Activated effector memory CD4-positive, alpha-beta T cell treated with anti-CD3 and anti-CD28 coated beads, Interleukin-2, amount 50 U/mL, for 16 hours (primary cell): ENCODE data around the gene TTLL3.
"Not testable (repeated sequence)": the region's sequence is repeated elsewhere in the genome, so short reads cannot be mapped to it uniquely, and the experiment has no call there.

Experiments used
- DNase-seq: peaks from one replicate; pipeline ENCODE4 v3.0.0-alpha.2; 2020

Gene TTLL3

GRCh38 chr3:9843715-9844438 is 33.8 kb downstream of the TTLL3 start, which contains the start of gene RPUSD3:
Gene RPUSD3 (minus strand): TSS chr3:9844008. CDS start chr3:9843990, 18 bp downstream.
- peak; percentile 98 for DNase-seq

GRCh38 chr3:9846231-9846630 is 36.2 kb downstream of the TTLL3 start:
- DNase-seq: no peak

DNA sequence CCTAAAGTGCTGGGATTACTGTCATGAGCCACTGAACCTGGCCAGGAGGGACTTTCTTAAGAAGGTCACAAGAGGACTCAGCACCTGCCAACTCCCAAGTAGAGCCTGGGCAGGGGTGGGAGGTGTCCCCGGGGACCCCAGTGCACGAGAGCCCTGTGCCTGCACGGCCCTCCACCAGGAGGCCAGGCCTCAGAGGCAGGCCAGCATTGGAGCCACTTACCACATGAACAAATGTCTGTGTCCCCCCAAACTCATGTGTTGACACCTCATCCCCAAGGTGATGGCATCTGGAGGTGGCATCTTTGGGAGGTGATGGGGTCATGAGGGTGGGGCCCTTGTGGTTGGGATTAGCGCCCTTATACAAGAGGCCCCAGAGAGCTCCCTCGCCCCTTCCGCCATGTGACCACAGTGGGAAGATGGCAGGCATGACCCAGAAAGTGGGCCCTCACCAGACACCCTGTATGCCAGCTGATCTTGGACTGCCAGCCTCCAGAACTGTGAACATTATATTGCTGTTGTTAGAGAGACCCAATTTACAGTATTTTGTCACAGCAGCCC is 36.9 kb downstream of the TTLL3 start:
- no peak for DNase-seq

DNA sequence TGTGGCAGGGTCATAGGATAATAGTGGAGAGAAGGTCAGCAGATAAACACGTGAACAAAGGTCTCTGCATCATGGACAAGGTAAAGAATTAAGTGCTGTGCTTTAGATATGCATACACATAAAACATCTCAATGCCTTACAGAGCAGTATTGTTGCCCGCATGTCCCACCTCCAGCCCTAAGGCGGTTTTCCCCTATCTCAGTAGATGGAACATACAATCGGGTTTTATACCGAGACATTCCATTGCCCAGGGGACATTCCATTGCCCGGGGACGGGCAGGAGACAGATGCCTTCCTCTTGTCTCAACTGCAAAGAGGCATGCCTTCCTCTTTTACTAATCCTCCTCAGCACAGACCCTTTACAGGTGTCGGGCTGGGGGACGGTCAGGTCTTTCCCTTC is 37.8 kb downstream of the TTLL3 start:
- not testable (repeated sequence) for DNase-seq

DNA sequence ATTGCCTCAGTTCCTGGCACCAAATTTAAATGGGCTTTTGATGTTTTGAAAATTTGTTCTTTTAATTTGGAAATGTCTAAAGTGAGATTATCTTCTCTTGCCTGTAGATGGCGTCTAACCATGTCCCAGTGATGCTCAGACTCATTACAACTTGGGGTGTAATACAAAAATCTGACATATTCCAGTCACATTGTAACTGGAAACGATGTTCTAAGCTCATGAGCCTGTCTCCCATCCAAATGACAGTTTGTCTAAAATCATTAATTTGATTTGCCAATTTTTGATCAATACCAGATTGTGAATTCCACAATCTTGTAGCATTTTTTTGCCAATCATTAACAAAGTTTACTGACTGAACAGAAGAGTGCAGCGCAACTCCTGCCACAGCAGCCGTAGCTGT is 38.8 kb downstream of the TTLL3 start:
- not testable (repeated sequence) for DNase-seq

- DNase-seq: not testable (repeated sequence)
These were observed 41.3 kb downstream of the TTLL3 start for GRCh38 chr3:9851383-9851782.

DNA sequence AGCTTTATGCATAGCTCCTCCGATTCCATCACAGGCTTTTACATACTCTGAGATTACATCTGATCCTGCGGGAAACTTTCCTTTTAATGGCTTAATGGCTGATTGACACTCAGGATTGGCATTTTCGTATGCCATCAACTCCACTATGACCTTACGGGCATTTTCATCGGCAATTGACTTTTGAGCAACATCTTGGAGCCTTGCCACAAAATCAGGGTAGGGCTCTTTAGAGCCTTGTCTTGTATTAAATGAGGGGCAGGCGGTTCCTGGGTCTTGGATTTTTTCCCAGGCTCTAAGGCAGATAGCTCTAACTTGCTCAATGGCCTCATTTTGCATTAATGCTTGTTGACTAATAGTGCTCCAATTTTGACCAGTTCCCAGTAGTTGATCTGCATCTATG is 41.9 kb downstream of the TTLL3 start:
- DNase-seq: not testable (repeated sequence)

GRCh38 chr3:9852528-9852927 is 42.5 kb downstream of the TTLL3 start:
- DNase-seq: no peak

DNA sequence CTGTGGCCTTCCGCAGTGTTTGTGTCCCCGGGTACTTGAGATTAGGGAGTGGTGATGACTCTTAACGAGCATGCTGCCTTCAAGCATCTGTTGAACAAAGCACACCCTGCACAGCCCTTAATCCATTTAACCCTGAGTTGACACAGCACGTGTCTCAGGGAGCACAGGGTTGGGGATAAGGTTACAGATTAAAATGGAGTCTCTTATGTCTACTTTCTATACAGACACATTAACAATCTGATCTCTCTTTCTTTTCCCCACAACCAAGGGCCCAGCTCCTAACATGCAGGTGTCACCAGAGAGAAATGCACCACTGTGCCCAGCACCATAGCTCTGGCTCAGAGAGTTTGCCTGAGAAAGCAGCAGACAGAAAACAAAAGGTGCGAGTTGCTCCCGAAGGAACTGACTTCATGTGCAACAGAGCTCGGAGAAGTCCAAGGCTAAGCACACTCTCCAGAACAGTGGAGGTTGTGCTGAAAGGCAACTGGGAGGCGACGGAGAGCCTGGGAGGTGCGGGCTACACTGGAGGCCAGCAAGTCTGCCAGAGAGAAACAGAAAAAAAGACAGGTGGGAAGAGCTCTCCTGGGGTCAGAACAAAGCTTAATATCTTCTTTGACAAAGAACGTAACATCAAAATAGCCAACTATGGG is 44.4 kb downstream of the TTLL3 start:
- DNase-seq: not testable (repeated sequence)

GRCh38 chr3:9855594-9855993 is 45.5 kb downstream of the TTLL3 start:
- DNase-seq: no peak

DNA sequence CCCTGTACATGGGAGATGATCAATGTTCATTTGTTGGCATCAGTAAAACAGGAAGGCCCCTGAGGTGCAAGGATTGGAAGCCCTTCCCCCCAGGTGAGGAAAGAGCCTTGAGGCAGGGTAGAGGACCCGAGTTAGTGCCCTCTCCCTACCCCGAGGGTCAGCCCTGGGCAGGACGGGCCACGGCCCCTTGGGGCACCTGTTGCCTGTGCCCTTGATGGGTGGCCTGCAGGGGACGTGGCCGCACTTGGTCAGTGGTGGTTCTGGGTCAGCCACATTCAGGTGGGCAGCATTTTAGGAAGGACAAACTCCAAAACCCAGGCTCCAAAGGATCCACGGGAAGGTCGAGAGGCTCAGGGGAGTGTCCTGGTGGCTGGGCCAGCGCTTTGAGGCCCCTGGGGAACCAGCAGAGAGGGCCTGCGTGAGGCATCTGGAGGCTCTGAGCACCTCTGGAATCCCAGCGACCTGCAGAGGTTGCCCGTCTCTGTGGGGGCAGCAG is 49.5 kb downstream of the TTLL3 start:
- DNase-seq: no peak

DNA sequence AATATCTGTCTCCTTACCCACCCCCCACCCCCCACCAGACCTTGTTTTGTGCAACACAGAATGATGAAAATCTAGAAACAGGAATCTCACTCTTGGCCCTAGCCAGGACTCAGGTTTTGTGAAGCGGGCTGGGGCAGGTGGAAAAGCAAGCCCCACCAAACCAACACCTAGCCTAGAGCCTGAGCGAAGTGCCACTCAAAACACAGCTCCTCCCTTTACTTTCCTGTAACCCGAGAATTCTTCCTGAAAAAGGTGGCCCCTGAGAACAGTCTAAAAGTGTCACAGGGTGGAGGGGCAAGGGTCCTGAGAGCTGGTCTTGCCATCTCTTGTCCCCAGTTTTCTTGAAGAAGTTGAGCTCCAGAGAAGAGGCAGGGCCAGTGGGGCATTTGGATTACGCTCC is 51.1 kb downstream of the TTLL3 start:
- no peak for DNase-seq

DNA sequence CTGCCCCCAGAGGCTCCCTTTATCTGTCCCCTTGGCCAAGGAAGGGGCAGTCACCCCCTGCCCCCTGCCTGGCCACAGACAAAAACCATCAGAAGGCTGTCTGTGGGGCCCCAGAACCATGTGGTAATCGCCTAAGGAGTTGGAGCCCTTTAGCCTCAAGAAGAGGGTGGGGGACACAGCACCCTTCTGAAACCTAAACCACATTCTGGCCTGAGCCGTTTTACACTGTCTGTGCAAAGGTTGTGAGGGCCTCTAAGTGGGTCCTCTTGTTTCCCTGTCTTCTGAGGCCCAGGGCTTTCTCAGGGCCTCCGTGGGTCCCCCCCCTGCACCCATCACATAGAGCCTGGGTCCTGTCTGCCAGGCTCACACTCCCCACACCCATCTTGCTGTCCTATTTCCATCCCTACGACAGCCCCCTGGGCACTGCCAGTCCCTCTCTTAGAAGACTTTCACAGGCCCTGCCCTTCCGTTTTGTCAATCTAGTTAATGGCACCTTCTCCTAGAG is 51.6 kb downstream of the TTLL3 start:
- no peak for DNase-seq

DNA sequence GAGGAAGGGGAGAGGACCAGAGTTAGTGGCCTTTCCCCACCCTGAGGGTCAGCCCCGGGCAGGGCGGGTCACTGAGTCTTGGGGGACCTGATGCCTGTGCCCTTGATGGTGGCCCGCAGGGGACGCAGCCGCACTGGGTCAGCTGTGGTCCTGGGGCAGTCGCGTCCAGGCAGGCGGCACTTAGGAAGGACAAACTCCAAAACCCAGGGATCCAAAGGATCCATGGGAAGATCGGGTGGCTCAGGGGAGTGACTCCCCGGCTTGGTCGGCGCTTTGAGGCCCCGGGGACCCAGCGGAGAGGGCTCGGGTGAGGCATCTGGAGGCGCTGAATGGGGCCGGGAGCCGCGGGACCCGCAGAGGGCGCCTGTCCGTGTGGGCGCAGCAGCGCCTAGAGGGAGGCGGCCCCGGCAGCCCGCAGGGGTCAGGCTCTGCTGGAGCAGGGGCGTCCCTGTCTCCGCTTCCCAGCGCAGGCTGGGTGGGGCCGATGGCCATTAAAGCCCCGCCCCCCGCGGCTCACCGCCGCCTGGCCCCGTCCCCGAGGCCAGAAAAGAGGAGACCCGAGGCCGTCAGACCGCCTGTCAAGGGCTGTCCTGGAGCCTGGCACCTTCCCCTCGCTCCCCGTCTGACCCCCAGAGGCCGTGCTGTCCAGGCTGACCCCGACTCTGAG is 52.5 kb downstream of the TTLL3 start:
- peak; percentile 71 for DNase-seq

GRCh38 chr3:9863058-9863772 is 53.2 kb downstream of the TTLL3 start:
- DNase-seq: no peak

DNA sequence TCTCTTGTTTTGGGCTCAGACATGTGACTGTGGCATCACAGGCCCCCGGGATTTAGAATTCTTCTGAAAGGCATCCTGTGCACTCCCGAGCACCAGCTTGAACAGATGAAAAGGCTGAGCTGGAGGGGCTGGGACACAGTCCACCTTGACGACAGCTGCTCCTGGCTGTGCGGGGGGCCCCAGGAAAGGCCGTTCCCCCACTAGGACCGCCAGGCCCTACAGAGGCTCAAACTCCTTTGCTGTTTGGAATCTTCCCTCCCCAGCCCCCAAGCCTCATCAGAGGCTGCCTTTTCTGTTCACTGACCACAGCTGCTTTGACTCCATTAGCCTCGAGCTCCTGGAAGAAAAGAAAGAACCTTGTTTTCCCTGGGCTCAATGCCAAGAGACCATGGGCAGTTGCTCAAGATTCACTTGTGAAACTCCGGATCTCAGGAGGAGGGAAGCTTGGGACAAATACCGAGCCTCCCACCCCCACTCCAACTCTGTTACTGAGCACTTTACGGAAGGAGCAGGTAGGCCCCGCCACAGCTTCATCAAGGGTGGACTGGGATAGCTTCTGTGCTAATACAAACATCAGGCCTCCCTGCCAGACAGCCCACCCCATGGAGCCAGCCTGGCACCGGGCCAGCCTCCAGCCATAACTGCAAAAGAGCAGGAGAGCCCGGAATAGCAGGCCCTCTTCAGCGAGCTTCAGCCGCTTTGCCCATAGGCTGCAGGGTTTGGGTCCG is 54.3 kb downstream of the TTLL3 start:
- DNase-seq: no peak

GRCh38 chr3:9865125-9865637 is 55.1 kb downstream of the TTLL3 start:
- not testable (repeated sequence) for DNase-seq

GRCh38 chr3:9866639-9867038 is 56.6 kb downstream of the TTLL3 start:
- no peak for DNase-seq

- DNase-seq: no peak
These were observed 57.0 kb downstream of the TTLL3 start for GRCh38 chr3:9867106-9867505.

- DNase-seq: no peak
These were observed 59.9 kb downstream of the TTLL3 start for GRCh38 chr3:9869955-9870354.

GRCh38 chr3:9870978-9871377 is 60.9 kb downstream of the TTLL3 start:
- no peak for DNase-seq

DNA sequence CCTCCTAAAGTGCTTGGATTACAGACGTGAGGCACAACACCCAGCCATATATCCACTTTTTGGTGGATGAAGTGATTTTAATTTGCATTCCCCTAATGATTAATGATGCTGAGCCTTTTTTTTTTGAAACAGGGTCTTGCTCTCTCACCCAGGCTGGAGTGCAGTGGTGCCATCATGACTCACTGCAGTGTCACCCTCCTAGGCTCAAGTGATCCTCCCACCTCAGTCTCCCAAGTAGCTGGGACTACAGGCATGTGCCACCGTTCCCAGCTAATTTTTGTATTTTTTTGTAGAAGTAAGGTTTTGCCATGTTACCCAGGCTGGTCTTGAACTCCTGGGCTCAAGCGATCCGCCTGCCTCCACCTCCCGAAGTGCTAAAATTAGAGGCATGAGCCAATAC is 62.0 kb downstream of the TTLL3 start:
- DNase-seq: not testable (repeated sequence)
